Measurements from ENCODE around the gene HOXB2.

Gene HOXB2

DNA sequence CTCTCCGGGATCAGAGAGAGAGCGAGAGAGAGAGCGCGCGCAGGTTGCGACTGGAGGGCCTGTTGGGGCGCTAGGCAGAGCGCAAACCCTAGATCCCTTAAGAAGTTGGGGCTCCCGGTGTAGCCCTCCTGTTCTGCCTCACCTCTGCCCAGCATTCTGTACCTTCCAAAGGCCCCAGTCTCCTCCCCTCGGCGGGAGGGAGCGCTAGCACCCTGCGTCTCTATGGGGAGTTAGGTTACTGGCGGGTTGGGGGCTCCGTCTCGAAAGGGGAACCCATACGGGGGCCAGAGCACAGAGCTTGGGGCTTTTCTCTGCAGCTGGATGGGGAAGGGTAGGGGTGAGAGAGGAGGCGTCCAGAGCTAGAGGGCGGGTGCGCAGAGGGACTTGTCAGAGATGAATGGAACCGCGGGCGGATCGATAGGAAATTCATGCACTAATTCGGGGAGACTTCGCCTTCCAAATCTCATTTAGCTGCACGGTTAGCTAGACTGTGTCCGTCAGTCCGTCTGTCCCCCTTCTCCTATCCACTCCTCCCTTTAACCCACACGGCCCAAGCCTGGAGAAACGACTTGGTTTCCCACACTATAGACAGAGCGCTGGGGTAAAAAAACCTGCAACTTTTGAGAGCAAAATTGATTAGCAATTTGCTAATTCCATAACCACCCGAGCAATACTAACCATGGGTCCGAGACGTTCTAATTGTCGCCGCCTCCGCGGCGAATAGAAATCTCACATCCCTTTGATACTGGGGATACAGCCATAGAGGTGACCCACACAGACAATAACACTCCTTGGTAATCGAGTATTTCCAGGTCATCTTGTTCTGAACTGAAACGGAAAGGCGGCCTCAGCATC is 33.9 kb upstream of the HOXB2 start:
- no peak for DNase-seq

- DNase-seq: peak; percentile 65
These were observed 33.2 kb upstream of the HOXB2 start, which contains the start of gene HOXB4 for GRCh38 chr17:48577946-48578615. Gene HOXB4, minus strand, starts transcription at chr17:48578350. Its CDS starts 31 bp downstream, at chr17:48578319.

GRCh38 chr17:48577330-48577945 is 32.5 kb upstream of the HOXB2 start:
- no peak for DNase-seq

GRCh38 chr17:48576479-48577309 is 31.8 kb upstream of the HOXB2 start:
- DNase-seq: no peak

- DNase-seq: no peak
These were observed 31.0 kb upstream of the HOXB2 start for GRCh38 chr17:48575673-48576478.

DNA sequence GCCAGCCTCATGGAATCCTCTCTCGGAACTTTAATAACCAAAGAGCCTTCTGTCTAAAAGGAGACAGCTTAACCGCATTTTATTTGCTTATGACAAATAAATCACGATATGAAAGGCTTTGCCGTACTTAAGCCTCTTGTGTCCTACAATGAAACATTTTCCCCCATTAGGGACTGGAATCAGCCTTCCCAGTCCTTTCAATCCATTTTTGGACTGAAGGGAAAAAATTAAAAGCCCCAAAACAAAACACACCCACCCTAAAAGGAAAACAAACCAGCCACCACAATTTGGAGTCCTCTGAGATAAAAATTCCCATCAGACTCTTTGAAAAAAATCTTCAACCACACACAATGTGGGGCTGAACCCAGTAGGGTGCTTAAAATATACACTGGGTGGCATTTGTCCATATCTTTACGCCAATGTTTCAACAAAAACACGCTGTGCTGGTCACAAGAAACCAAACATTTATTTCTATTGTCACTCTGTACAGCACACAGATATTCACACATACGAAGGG is 30.2 kb upstream of the HOXB2 start:
- no peak for DNase-seq

DNA sequence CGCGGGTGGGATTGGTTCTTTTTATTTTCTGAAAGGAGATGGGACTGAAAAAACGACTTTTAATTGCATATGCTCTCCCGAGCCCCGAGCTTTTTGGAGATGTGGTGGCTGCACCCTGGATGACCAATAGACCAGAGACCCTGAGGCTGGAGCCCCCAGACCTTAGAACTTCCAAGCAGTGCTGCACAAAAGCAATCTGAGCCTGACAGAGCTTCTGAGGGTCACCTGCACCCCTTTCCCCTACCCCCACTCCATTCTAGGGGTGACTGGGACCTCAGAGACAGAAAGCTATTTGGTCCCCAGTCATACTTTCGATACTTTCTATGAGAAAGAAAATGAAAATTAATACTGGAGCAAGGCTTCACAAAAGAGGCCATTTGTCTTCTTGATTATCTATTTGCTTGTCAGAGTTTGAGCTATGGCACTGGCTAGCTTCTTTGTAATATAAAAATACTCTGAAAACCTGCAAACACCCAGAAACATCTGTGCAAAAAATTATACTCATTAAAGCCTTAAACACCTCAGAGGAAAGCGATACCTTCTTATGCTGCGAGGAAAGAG is 29.7 kb upstream of the HOXB2 start:
- no peak for DNase-seq

- DNase-seq: no peak
These were observed 27.0 kb upstream of the HOXB2 start for GRCh38 chr17:48571826-48572417.

DNA sequence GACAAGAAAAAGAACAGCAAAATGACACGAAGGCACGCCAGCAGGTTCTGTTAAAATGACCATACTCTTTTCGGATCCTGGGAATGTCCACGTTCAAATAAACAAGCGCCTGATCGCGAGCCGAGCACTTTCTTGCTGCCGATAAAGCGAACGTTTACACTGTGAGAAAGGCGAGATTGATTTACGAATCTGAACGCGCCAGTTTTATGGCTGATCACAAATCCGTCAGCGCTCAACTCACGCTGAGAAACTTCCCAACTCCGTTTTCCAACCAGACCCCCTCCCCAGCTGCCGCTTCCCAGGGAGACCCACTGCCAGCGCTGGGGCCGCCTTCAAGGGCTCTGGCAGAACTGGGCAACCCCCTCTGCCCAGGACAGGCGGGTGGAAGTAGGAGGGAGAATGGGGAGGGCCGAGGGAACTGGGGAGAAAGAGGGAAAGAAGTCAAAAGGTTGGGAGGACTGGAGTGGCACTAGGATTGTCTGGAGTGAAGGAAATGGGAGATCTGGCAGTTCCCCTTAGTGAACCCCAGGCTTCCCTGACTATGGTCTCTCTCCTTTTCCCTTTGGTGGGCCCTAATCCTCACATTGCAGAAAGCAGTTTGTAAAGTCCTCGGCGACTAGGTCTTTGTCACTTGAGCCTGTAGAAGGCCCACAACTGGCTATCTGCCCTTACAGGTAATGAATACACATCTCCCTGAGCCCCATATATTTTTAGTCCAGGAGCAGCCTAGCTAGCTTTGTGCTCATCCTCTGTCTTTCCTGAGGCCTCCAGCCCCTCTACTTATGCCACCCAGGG is 26.3 kb upstream of the HOXB2 start:
- DNase-seq: no peak

- no peak for DNase-seq
These were observed 25.6 kb upstream of the HOXB2 start for GRCh38 chr17:48570325-48571023.

DNA sequence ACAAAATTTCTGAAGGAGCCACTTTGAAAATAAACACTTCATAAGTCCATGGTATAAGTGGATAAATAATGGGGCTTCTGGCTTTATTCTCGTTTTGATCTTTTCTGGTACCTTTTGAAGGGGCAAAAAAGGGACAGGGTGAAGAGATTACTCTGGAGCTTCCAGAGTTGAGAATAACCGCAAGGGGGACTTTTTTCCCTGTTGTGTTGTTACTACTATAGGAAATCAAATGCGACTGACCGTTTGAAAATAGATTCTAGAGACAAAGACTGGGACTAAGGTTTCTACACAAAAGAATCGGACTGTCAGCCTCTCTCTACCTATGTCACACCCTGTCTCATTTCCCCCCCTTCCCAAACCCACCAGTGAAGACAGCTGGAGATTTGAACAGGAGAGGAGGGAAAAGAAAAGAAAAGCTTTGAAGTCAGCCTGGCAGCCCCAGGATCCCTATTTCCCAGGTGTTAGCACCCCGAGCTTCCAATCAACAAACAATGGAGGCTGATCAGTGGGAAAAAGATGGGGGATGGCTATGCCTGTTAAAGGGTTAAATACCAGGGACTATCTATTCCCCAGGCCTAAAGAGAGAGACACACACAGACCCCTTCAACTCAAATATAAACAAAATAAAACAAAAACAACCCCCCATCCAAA is 24.9 kb upstream of the HOXB2 start:
- no peak for DNase-seq

- DNase-seq: no peak
These were observed 24.3 kb upstream of the HOXB2 start for GRCh38 chr17:48569240-48569582.

DNA sequence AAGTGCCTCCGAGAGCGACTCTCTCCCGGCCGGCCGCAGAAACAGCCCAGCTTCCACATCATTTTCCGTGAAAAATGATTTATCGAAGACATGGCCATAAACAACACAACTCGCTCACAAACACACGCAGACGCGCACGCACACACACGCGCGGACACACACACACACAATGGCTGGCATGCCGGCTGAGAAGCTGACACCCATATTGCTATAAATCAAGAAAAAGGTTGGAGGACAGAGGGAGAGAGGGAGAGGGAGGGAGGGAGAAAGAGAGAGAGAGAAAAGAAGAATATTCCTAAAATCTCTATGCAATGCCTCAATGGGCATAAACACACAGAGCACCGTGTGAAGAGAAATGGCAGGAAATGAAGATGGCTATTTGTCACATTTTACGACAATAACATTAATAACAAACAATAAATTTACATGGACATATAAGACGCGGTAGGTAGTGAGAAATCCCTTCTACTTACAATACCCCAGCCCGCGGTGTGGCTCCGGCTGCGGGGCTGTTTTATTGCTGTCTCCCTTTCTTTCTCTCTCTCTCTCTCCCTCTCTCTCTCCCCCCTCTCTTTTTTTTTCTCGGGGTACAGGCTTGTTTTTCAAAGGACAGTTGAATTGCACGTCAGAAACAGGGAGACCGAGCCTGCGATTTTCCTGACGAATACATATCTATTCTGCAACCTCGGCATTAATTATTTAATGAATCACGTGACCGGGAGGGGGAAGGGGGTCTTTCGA is 23.8 kb upstream of the HOXB2 start:
- no peak for DNase-seq

- DNase-seq: no peak
These were observed 22.9 kb upstream of the HOXB2 start for GRCh38 chr17:48567646-48568354.

DNA sequence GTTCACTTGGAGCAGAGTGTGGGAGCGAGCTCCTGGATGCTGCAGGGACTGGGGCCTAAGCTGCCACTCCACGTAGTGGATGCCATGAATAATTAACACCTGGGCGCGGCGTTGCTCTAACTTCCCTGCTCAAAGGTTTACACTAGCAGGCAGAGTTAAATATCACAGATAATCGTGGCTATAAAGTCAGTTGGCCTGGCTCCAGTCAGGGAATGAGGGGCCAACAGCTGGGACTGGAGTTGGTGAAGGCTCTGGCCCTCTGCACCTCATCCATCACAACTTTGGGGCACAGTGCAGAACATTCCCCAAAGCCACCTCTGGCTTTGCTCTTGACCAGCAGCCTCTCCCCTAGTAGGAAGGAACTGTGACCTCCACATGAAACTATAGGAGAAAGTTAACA is 22.3 kb upstream of the HOXB2 start:
- no peak for DNase-seq

DNA sequence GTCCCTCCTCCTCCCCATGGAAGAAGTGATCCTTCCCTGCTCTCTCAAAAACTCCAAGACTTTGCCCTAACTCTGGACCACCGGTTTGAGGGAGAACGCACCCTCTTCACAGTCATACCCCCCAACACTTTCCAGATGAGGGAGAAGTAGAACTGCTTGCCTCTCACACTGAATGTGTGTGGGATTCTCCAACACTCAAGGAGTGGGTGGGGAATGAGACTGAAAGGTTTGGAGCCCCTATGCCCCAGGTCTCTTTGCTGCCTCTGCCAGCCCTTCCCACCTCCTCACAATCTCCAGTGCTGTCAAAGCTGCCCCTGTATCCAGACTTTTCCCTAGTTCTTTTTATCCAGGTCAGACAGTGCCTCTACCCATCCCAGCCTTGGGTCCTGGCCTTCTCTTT is 21.8 kb upstream of the HOXB2 start:
- DNase-seq: no peak

- DNase-seq: no peak
These were observed 21.2 kb upstream of the HOXB2 start for GRCh38 chr17:48565925-48566710.
